T-helper 17 cell (primary cell): ENCODE results near the gene P3H4. TPM values are rescaled to one million over a fixed set of nuclear protein-coding genes. Genes with fewer than 3 reads are reported as not detected.
"Not testable (repeated sequence)": the region's sequence is repeated elsewhere in the genome, so short reads cannot be mapped to it uniquely, and the experiment has no call there.

ENCODE experiments used
- ATAC-seq: fragments of 150-1000 bp; cut with Tn5 transposase; 2 replicates; pipeline ENCODE4 v1.10.0; 2021; ENCODE audit warnings: mild to moderate bottlenecking, moderate library complexity
- DNase-seq, 3 donors: peaks; one replicate each; pipeline versions ENCODE4 v3.0.0 to v3.0.0-alpha.2; 2020 to 2021
- H3K9me3 ChIP-seq: one replicate; pipeline ENCODE4 v1.7.0; 2013; ENCODE audit warnings: low read length, mild to moderate bottlenecking; ENCODE audit not compliant: control insufficient read depth, poor library complexity, severe bottlenecking
- H3K27ac Mint-ChIP-seq: one replicate; pipeline ENCODE4 v1.8.0; 2022; ENCODE audit warnings: mild to moderate bottlenecking, moderate library complexity, mixed read lengths
- H3K27me3 Mint-ChIP-seq: one replicate; pipeline ENCODE4 v1.8.0; 2022; ENCODE audit warnings: mixed read lengths
- H3K36me3 Mint-ChIP-seq: one replicate; pipeline ENCODE4 v1.8.0; 2022; ENCODE audit warnings: low read depth, mixed read lengths
- H3K4me1 Mint-ChIP-seq: one replicate; pipeline ENCODE4 v1.8.0; 2022; ENCODE audit warnings: mild to moderate bottlenecking, mixed read lengths
- H3K4me3 Mint-ChIP-seq: one replicate; pipeline ENCODE4 v1.8.0; 2022; ENCODE audit warnings: mild to moderate bottlenecking, moderate library complexity, mixed read lengths
- total RNA-seq, 4 donors: library from RNA in 2 of 4; stranded (reverse) in 2 of 4; gene quantifications; one replicate each; pipeline ENCODE4 v1.2.3 and lab custom pipeline; 2022 to 2026

P3H4 gene
- total RNA-seq, 2 donors from 2014 or later: 1.7 to 2.0 TPM

DNA sequence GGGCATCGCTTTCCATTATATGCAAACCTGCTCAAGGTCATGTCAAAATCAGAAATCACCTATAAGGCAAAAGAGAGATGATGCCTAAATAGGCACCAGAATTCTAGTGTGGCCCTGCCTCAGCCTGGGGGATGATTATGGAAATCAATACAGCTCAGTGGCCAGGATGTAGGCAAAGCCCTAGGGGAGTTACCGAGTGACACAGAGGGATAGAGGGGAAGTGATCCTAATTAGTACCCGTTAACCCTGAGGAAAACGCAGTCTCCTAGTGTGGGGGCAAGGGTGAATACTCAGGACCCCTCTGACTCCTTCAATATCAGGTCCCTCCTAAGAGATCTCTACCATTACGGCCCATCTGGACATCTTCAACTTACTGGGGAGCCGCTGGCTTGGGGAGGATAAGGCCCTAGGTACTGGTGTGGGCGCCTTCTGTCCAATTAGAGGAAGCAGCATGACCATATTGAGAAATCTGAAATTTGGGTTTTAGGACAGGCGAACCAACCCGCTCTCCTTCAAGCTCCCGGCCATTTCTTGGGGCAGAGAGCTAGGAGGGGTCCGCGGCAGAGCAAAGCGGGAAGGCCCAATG is 23.6 kb upstream of the P3H4 start:
- DNase-seq (no peak), ATAC-seq (peak; percentile 27)
- Mint-ChIP-seq H3K4me1 (peaks cover 11% of the 10 kb centered on the region), H3K27ac (peak overlapping the region; percentile 47), H3K36me3 (no peaks in the 10 kb centered on the region), H3K4me3 (peak overlapping the region; percentile 89), H3K27me3 (no peaks in the 10 kb centered on the region)
- H3K9me3 ChIP-seq: no peaks in the 10 kb centered on the region

DNA sequence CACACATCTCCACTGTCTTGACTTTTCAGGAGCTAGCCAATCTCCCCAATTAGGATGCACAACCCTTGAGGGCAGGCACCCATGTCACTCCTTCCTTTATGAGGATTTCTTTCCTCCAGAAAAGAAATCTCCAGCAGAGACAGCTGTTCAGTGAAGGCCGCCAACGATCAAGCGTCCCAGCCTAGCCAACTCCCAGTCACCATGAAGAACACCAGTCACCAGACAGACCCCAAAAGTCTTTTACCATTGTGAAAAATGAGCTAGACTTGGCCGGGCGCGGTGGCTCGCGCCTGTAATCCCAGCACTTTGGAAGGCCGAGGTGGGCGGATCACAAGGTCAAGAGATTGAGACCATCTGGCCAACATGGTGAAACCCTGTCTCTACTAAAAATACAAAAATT is 18.2 kb upstream of the P3H4 start:
- H3K27ac Mint-ChIP-seq, H3K4me1 Mint-ChIP-seq, H3K9me3 ChIP-seq, H3K4me3 Mint-ChIP-seq, H3K27me3 Mint-ChIP-seq, ATAC-seq, DNase-seq, H3K36me3 Mint-ChIP-seq: not testable (repeated sequence)

DNA sequence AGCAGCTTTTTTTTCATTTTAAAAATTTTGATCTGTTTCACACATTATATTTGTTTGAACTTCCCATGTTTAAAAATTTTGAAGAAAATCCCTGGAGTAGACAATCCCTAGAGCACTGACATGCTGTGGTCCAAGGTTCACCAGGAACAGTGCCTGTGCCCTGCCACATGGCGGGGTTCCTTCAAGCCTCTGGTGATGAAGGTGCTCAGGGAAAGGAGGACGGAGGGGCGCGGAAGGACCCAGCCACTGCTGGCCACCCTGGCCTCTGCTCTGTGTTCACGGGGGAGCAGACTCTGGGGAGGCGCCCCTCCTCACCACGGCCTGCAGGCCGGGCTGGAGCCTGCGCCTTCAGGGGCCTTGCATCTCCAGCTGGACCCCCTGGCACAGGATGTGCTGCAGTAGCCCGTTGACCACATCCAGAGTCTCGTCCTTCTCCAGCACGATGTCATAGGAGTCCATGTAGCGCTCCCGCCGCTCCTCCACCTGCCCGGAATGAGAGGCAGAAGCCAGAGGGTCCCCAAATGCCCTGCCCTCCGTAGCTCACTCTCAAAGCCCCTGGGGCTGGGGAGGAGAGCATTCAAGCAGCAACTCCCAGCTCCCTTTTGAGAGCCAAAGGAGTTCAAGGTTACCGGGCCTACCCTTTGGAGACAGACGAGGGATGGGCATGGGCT is 13.6 kb upstream of the P3H4 start:
- Mint-ChIP-seq H3K4me3 (no peak overlapping the region), H3K27me3 (no peaks in the 10 kb centered on the region), H3K4me1 (peaks cover 3% of the 10 kb centered on the region), H3K27ac (no peak overlapping the region), H3K36me3 (peaks cover 2% of the 10 kb centered on the region)
- no peak for ATAC-seq
- H3K9me3 ChIP-seq: no peaks in the 10 kb centered on the region
- no peak for DNase-seq

DNA sequence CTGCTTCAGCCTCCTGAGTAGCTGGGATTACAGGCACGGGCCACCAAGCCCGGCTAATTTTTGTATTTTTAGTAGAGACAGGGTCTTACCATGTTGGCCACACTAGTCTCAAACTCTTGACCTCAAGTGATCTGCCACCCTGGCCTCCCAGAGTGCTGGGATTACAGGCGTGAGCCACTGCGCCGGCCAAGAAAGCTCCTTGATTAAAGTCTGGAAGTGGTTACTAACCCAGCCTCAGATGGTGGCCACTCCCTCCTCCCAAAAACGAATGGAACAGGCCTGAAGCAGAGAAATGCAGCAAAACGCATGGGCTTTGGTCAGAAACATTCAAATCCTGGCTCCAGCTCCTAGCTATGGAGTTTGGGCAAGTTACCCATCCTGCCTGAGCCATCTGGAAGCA is 12.3 kb upstream of the P3H4 start:
- no peaks in the 10 kb centered on the region for H3K27me3 Mint-ChIP-seq
- ATAC-seq (no peak), DNase-seq (no peak)
- H3K4me1 Mint-ChIP-seq: peaks cover 3% of the 10 kb centered on the region
- no peak overlapping the region for H3K4me3 Mint-ChIP-seq
- H3K27ac Mint-ChIP-seq: no peak overlapping the region
- H3K36me3 Mint-ChIP-seq: no peaks in the 10 kb centered on the region
- H3K9me3 ChIP-seq: no peaks in the 10 kb centered on the region

DNA sequence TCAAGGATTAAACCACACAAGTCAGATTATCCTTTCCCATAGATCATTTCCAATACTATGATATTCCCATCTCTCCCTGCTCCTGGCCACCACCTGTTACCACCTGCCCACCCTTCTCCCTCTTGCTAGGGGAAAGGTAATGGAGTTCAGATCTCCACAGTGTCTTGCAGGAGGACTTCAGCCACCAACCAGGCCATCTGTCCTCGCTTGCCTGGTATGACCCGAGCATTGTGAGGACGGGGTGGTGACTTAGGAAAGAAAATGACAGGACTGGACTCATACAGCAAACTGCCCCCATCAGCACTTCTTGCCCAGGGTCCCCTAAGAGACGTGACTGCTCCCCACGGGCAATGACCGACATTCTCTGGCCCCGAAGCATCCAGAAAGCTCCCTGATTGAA is 11.8 kb upstream of the P3H4 start:
- H3K4me1 Mint-ChIP-seq: peaks cover 3% of the 10 kb centered on the region
- no peak overlapping the region for H3K27ac Mint-ChIP-seq
- H3K9me3 ChIP-seq: no peaks in the 10 kb centered on the region
- ATAC-seq (no peak), DNase-seq (no peak)
- H3K4me3 Mint-ChIP-seq: no peak overlapping the region
- H3K27me3 Mint-ChIP-seq: no peaks in the 10 kb centered on the region
- no peaks in the 10 kb centered on the region for H3K36me3 Mint-ChIP-seq

DNA sequence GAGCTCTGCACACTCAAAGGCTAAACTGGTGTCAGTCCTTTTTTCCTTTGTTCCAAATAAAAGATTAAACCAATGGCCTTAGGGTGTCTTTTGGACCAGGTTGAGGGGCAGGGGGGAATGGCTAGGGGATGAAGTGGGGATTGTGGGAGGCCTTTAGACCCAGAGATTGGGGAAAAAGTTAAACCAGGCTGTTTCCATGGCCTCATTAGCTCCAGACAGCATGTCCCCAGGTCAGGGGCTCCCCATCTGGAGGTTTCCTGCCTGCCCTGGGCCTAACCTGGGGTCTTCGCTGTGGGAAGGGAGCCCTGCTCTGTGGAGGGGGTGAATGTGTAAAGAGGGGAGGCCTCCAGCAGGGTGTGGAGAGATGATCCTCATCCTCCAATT is 11.4 kb upstream of the P3H4 start:
- Mint-ChIP-seq H3K27me3 (no peaks in the 10 kb centered on the region), H3K4me3 (no peak overlapping the region), H3K27ac (no peak overlapping the region), H3K4me1 (peaks cover 3% of the 10 kb centered on the region), H3K36me3 (no peaks in the 10 kb centered on the region)
- H3K9me3 ChIP-seq: no peaks in the 10 kb centered on the region
- DNase-seq (no peak), ATAC-seq (no peak)

DNA sequence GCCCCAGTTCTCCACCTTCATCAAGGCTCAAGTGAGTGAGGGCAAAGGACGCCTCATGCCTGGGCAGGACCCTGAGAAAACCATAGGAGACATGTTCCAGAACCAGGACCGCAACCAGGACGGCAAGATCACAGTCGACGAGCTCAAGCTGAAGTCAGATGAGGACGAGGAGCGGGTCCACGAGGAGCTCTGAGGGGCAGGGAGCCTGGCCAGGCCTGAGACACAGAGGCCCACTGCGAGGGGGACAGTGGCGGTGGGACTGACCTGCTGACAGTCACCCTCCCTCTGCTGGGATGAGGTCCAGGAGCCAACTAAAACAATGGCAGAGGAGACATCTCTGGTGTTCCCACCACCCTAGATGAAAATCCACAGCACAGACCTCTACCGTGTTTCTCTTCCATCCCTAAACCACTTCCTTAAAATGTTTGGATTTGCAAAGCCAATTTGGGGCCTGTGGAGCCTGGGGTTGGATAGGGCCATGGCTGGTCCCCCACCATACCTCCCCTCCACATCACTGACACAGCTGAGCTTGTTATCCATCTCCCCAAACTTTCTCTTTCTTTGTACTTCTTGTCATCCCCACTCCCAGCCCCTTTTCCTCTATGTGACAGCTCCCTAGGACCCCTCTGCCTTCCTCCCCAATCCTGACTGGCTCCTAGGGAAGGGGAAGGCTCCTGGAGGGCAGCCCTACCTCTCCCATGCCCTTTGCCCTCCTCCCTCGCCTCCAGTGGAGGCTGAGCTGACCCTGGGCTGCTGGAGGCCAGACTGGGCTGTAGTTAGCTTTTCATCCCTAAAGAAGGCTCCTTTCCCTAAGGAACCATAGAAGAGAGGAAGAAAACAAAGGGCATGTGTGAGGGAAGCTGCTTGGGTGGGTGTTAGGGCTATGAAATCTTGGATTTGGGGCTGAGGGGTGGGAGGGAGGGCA is 10.7 kb upstream of the P3H4 start:
- H3K27me3 Mint-ChIP-seq: no peaks in the 10 kb centered on the region
- H3K27ac Mint-ChIP-seq: no peak overlapping the region
- no peak for ATAC-seq
- no peaks in the 10 kb centered on the region for H3K9me3 ChIP-seq
- no peak for DNase-seq
- peaks cover 3% of the 10 kb centered on the region for H3K4me1 Mint-ChIP-seq
- no peak overlapping the region for H3K4me3 Mint-ChIP-seq
- H3K36me3 Mint-ChIP-seq: no peaks in the 10 kb centered on the region

DNA sequence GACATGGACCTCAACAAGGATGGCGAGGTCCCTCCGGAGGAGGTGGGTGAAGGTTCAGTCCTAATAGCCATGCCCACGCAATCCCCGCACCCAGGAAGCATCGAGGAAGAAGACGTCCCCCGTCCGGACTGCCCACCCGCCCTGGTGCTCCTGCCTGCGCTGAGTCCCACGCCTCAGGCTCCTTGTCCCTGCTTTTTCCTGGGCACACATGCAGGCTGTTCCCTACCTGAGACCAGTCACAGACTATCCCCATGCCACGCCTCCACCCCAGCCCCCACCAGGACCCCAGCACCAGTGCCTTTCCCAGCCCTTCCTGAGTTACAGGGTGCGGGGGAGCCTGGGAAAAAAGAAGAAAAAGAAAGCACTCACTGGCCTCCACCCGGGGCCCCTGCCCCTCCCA is 10.0 kb upstream of the P3H4 start:
- ATAC-seq: no peak
- H3K9me3 ChIP-seq: no peaks in the 10 kb centered on the region
- no peak overlapping the region for H3K27ac Mint-ChIP-seq
- no peaks in the 10 kb centered on the region for H3K27me3 Mint-ChIP-seq
- no peak for DNase-seq
- no peaks in the 10 kb centered on the region for H3K36me3 Mint-ChIP-seq
- H3K4me1 Mint-ChIP-seq: peaks cover 3% of the 10 kb centered on the region
- no peak overlapping the region for H3K4me3 Mint-ChIP-seq

DNA sequence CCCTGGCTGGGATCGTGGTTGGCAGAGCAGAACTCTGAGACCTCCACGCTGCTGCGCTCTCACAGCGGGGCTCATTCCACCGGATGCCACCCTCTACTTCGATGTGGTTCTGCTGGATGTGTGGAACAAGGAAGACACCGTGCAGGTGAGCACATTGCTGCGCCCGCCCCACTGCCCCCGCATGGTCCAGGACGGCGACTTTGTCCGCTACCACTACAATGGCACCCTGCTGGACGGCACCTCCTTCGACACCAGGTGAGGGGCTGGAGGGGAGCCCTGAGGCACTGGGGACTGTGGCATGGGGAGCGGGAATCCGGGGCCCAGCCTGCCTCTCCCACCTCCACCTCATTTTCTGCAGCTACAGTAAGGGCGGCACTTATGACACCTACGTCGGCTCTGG is 6.3 kb upstream of the P3H4 start:
- H3K9me3 ChIP-seq: no peaks in the 10 kb centered on the region
- no peaks in the 10 kb centered on the region for H3K36me3 Mint-ChIP-seq
- H3K4me1 Mint-ChIP-seq: peaks cover 6% of the 10 kb centered on the region
- ATAC-seq (no peak), DNase-seq (no peak)
- H3K27ac Mint-ChIP-seq: no peak overlapping the region
- H3K4me3 Mint-ChIP-seq: no peak overlapping the region
- H3K27me3 Mint-ChIP-seq: no peaks in the 10 kb centered on the region

DNA sequence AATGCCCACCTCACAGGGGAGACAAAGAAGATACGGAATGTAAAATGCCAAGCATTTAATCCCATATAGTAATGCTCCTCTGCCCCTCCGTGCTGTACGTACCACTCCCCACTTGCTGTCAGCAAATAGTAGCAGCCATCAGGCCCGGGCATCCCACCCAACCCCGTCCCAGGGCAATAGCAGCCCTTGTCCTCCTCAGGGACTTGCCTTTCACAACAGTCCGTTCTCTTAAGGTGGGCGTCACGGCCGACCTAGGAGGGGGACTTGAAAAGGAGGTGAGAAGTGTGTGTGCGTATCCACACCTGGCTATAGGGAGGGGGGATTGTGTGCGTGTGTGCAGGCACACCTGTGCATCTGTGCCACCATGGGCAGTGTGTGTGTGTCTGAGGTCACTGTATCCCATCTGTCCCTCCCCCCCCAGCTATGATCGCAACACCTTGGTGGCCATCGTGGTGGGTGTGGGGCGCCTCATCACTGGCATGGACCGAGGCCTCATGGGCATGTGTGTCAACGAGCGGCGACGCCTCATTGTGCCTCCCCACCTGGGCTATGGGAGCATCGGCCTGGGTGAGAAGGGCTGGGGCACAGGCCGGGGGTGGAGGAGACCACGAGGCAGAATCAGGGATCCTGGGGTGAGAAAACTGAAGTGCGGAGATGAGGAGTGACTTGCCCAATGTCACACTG is 5.0 kb upstream of the P3H4 start:
- ATAC-seq (no peak), DNase-seq (no peak)
- H3K9me3 ChIP-seq: no peaks in the 10 kb centered on the region
- Mint-ChIP-seq H3K27ac (no peak overlapping the region), H3K4me1 (peaks cover 7% of the 10 kb centered on the region), H3K27me3 (no peaks in the 10 kb centered on the region), H3K36me3 (no peaks in the 10 kb centered on the region), H3K4me3 (no peak overlapping the region)

DNA sequence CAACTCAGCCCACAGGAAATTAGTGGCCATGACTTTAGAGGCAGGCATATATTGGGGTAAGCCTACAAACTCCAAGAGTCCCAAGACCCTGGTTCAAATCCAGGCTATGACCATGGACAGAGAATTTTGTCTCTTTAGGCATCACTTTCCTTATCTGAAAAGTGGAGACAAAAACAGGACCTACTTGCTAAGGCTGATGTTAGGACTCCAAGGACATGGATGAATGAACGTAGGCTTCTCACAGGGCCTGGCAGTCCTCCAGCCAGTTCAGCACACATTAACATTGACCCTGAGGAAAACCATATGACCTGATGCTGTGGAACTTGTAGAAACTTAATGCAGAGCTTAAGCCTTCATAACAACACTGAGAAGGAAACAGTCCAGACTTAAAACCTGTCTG is 2.4 kb upstream of the P3H4 start:
- Mint-ChIP-seq H3K27me3 (no peaks in the 10 kb centered on the region), H3K4me1 (peaks cover 16% of the 10 kb centered on the region), H3K27ac (no peak overlapping the region), H3K36me3 (no peaks in the 10 kb centered on the region), H3K4me3 (no peak overlapping the region)
- H3K9me3 ChIP-seq: no peaks in the 10 kb centered on the region
- no peak for ATAC-seq
- DNase-seq: no peak

DNA sequence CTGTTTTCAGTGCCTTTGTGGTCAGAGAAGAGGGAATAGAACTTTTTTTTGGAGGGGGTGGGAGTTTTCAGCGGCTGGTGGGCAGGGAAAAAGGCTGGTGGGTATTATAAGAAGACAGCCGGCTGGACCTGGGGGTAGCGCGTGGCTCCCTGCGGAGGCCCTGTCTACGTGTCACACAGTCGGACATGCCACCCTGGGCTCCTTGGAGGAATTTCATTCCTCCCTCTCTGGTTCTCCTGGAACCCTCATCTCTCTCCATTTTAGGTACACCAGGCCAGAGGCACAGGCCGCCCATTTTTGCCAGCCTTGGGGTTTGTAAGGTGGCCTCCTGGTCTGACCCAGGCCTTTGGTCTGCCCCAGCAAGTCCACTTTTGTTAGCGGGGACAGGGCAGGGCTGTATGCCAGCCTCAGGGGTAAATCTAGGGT is 2.0 kb upstream of the P3H4 start:
- peaks cover 16% of the 10 kb centered on the region for H3K4me1 Mint-ChIP-seq
- H3K27ac Mint-ChIP-seq: no peak overlapping the region
- no peaks in the 10 kb centered on the region for H3K36me3 Mint-ChIP-seq
- DNase-seq (no peak), ATAC-seq (no peak)
- no peaks in the 10 kb centered on the region for H3K27me3 Mint-ChIP-seq
- H3K4me3 Mint-ChIP-seq: no peak overlapping the region
- no peaks in the 10 kb centered on the region for H3K9me3 ChIP-seq

DNA sequence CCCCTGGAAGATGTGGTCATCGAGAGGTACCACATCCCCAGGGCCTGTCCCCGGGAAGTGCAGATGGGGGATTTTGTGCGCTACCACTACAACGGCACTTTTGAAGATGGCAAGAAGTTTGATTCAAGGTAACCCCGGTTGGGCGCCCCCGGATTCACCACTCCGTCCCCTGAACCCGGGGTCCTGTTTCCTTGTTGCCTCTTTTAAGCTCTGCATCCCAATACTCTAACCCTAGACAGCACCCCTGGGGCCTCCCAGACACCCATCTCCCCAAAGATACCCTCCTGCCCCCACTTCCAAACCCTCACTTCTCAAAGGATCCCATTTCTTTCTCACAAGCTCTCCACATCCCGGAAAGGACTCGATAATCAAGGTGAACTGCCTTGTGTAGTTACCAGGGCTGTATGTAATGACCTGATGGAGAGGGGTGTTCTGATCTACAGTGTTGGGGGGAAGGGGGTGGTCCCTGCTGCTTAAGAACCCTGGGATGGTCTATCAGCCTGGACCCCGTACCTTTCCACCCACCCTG is 1.5 kb upstream of the P3H4 start:
- H3K4me3 Mint-ChIP-seq: peak overlapping the region; percentile 69
- no peak overlapping the region for H3K27ac Mint-ChIP-seq

More for the DNA sequence above, 1.5 kb upstream of the P3H4 start:
- H3K36me3 Mint-ChIP-seq: no peaks in the 10 kb centered on the region
- no peaks in the 10 kb centered on the region for H3K27me3 Mint-ChIP-seq
- ATAC-seq: no peak
- peaks cover 16% of the 10 kb centered on the region for H3K4me1 Mint-ChIP-seq
- no peaks in the 10 kb centered on the region for H3K9me3 ChIP-seq
- no peak for DNase-seq
